Chondrocyte (in vitro differentiated cells): Measurements from ENCODE around the gene CLPTM1L. TPM values are rescaled to one million over a fixed set of nuclear protein-coding genes. Genes with fewer than 3 reads are reported as not detected.
A peak's percentile ranks its signal among the peaks of the same experiment; 100 is the strongest.

ENCODE experiments used
- DNase-seq: peaks from one replicate; pipeline ENCODE4 v3.0.0; 2021; ENCODE audit warnings: mixed read lengths, low spot score
- H3K27ac Mint-ChIP-seq: one replicate; pipeline ENCODE4 v1.8.0; 2021; ENCODE audit warnings: mild to moderate bottlenecking, moderate library complexity, mixed read lengths; ENCODE audit not compliant: unreplicated experiment
- H3K27me3 Mint-ChIP-seq: 2 replicates; pipeline ENCODE4 v1.8.0; 2021; ENCODE audit warnings: low read depth, mixed read lengths
- H3K36me3 Mint-ChIP-seq: 2 replicates; pipeline ENCODE4 v1.8.0; 2021; ENCODE audit warnings: low read depth, mixed read lengths
- H3K4me1 Mint-ChIP-seq: 2 replicates; pipeline ENCODE4 v1.8.0; 2021; ENCODE audit warnings: low read depth, mild to moderate bottlenecking, mixed read lengths
- H3K4me3 Mint-ChIP-seq: one replicate; pipeline ENCODE4 v1.8.0; 2021; ENCODE audit warnings: mild to moderate bottlenecking, moderate library complexity, mixed read lengths; ENCODE audit not compliant: unreplicated experiment
- H3K9me3 Mint-ChIP-seq: 2 replicates; pipeline ENCODE4 v1.8.0; 2021; ENCODE audit warnings: low read depth, mixed read lengths
- total RNA-seq: library from RNA; stranded (reverse); gene quantifications from 3 replicates; pipeline ENCODE4 v1.2.1, GENCODE V29; 2021
- TF ChIP-seq, protein P1 (sequence below): fragments of 200-600 bp; sonication (generic); IDR thresholded peaks from 2 replicates; pipeline ENCODE4 v1.5.0; 2021; ENCODE audit warnings: antibody characterized with exemption, mild to moderate bottlenecking, moderate library complexity

The CLPTM1L gene
- total RNA-seq, 1 donor from 2014 or later, result 81.6 TPM

- Mint-ChIP-seq H3K4me3 (no peak within 1 kb of the TSS), H3K9me3 (no peaks in the 10 kb centered on the region), H3K27ac (no peak within 1 kb of the TSS), H3K27me3 (peaks cover 49% of the 10 kb centered on the region), H3K36me3 (no peaks in the 10 kb centered on the region), H3K4me1 (no peaks in the 10 kb centered on the region)
- DNase-seq, result peak; percentile 85
- TF ChIP-seq, protein P1, sequence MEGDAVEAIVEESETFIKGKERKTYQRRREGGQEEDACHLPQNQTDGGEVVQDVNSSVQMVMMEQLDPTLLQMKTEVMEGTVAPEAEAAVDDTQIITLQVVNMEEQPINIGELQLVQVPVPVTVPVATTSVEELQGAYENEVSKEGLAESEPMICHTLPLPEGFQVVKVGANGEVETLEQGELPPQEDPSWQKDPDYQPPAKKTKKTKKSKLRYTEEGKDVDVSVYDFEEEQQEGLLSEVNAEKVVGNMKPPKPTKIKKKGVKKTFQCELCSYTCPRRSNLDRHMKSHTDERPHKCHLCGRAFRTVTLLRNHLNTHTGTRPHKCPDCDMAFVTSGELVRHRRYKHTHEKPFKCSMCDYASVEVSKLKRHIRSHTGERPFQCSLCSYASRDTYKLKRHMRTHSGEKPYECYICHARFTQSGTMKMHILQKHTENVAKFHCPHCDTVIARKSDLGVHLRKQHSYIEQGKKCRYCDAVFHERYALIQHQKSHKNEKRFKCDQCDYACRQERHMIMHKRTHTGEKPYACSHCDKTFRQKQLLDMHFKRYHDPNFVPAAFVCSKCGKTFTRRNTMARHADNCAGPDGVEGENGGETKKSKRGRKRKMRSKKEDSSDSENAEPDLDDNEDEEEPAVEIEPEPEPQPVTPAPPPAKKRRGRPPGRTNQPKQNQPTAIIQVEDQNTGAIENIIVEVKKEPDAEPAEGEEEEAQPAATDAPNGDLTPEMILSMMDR, result no peak
These were observed 49.9 kb downstream of the CLPTM1L start, which contains the start of gene TERT for GRCh38 chr5:1294835-1295649. Gene TERT (minus strand): TSS chr5:1295068. CDS start chr5:1294989, 79 bp downstream.

- Mint-ChIP-seq H3K4me3 (no peak overlapping the region), H3K27ac (no peak overlapping the region), H3K27me3 (peaks cover 44% of the 10 kb centered on the region), H3K4me1 (no peaks in the 10 kb centered on the region), H3K36me3 (no peaks in the 10 kb centered on the region), H3K9me3 (no peaks in the 10 kb centered on the region)
- DNase-seq, result peak; percentile 90
- TF ChIP-seq, protein P1, result no peak
These were observed 50.6 kb downstream of the CLPTM1L start for GRCh38 chr5:1294206-1294834.

DNA sequence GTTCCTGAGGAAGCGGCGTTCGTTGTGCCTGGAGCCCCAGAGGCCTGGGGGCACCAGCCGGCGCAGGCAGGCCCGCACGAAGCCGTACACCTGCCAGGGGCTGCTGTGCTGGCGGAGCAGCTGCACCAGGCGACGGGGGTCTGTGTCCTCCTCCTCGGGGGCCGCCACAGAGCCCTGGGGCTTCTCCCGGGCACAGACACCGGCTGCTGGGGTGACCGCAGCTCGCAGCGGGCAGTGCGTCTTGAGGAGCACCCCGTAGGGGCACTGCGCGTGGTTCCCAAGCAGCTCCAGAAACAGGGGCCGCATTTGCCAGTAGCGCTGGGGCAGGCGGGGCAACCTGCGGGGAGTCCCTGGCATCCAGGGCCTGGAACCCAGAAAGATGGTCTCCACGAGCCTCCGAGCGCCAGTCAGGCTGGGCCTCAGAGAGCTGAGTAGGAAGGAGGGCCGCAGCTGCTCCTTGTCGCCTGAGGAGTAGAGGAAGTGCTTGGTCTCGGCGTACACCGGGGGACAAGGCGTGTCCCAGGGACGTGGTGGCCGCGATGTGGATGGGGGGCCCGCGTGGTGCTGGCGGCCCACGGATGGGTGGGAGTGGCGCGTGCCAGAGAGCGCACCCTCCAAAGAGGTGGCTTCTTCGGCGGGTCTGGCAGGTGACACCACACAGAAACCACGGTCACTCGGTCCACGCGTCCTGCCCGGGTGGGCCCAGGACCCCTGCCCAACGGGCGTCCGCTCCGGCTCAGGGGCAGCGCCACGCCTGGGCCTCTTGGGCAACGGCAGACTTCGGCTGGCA lies 51.3 kb downstream of the CLPTM1L start:
- Mint-ChIP-seq H3K27ac (no peak overlapping the region), H3K36me3 (no peaks in the 10 kb centered on the region), H3K9me3 (peaks cover 2% of the 10 kb centered on the region), H3K4me3 (no peak overlapping the region), H3K27me3 (peaks cover 38% of the 10 kb centered on the region), H3K4me1 (no peaks in the 10 kb centered on the region)
- peak; percentile 92 for DNase-seq
- TF ChIP-seq, protein P1, result no peak

GRCh38 chr5:1292846-1293415 lies 52.0 kb downstream of the CLPTM1L start:
- DNase-seq, result no peak
- TF ChIP-seq, protein P1, result no peak
- Mint-ChIP-seq H3K36me3 (peaks cover 4% of the 10 kb centered on the region), H3K27me3 (peaks cover 42% of the 10 kb centered on the region), H3K9me3 (peaks cover 9% of the 10 kb centered on the region), H3K4me3 (no peak overlapping the region), H3K4me1 (no peaks in the 10 kb centered on the region), H3K27ac (no peak overlapping the region)

DNA sequence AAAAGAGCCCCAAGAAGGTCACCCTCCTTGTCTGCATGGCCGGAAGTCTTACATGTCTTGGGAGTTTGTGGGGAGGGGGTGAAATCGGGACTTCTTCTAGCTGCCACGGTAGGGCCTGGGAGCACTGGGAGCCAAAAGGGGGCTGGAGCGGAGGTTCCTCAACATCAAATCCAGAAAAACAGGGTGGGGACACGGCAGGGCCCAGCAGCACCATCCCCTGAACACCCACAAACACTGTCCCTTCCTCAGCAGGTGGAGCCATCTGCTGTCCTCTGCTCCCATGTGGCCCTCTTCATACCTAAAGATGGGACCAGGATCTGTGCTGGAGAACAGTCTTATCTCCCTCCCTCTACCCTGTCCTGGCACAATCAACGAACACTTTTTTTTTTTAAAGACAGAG lies 52.8 kb downstream of the CLPTM1L start:
- no peaks in the 10 kb centered on the region for H3K4me1 Mint-ChIP-seq
- no peak overlapping the region for H3K4me3 Mint-ChIP-seq
- peaks cover 14% of the 10 kb centered on the region for H3K9me3 Mint-ChIP-seq
- TF ChIP-seq, protein P1, result no peak
- peaks cover 5% of the 10 kb centered on the region for H3K36me3 Mint-ChIP-seq
- DNase-seq, result no peak
- no peak overlapping the region for H3K27ac Mint-ChIP-seq
- H3K27me3 Mint-ChIP-seq, result peaks cover 39% of the 10 kb centered on the region
